B cell (primary cell): ENCODE measurements around the gene BRIP1. TPM values are rescaled to one million over a fixed set of nuclear protein-coding genes. Genes with fewer than 3 reads are reported as not detected.

Experiments
- ATAC-seq: fragments of 200-7000 bp; cut with Tn5 transposase; one replicate; pipeline ENCODE4 v1.10.0; 2021; ENCODE audit warnings: low read depth, mild to moderate bottlenecking, moderate number of reproducible peaks, moderate library complexity
- CTCF ChIA-PET: fragments of 350-600 bp; sonication (Branson Sonifier 250); formaldehyde crosslinking; loops from one replicate; lab custom pipeline; 2021; ENCODE audit warnings: antibody characterized with exemption, inconsistent platforms; lab: Charles Lee
- POLR2A ChIA-PET: fragments of 350-600 bp; sonication (Branson Sonifier 250); formaldehyde crosslinking; loops from one replicate; lab custom pipeline; 2021; ENCODE audit warnings: antibody characterized with exemption; lab: Charles Lee
- DNase-seq: peaks from one replicate; pipeline ENCODE4 v3.0.0; 2013
- H2AFZ ChIP-seq: 2 replicates; pipeline ENCODE4 v1.6.1; 2012; ENCODE audit warnings: mild to moderate bottlenecking, low read depth, low read length; ENCODE audit not compliant: insufficient read depth, poor library complexity, severe bottlenecking
- H3K27ac ChIP-seq, 2 donors: 1 replicate in 1 of 2; 2 replicates in 1 of 2; pipeline ENCODE4 v1.5.1; 2012 to 2013; ENCODE audit warnings: low read length in 2 of 2, mild to moderate bottlenecking in 2 of 2, moderate library complexity in 1 of 2
- H3K27me3 ChIP-seq, 4 experiments: fragments of 200-600 bp in 1 of 4; sonication (generic) in 1 of 4; replicated peaks in 1 of 4; 1 replicate in 2 of 4; 2 replicates in 2 of 4; pipeline versions ENCODE4 v1.6.1 to v1.7.0; 2013 to 2016; ENCODE audit warnings: low read length in 3 of 4, mild to moderate bottlenecking in 2 of 4, mixed read lengths in 1 of 4, moderate library complexity in 1 of 4; ENCODE audit not compliant: insufficient read depth in 4 of 4, control insufficient read depth in 3 of 4; ENCODE audit errors: control extremely low read depth in 1 of 4
- H3K36me3 ChIP-seq, 2 experiments: replicated peaks in 1 of 2; 1 replicate in 1 of 2; 2 replicates in 1 of 2; pipeline versions ENCODE4 v1.6.1 to v1.7.1; 2013; ENCODE audit warnings: low read length in 1 of 2; ENCODE audit not compliant: insufficient read depth in 2 of 2, control insufficient read depth in 1 of 2; ENCODE audit errors: control extremely low read depth in 1 of 2, extremely low read depth in 1 of 2
- H3K4me1 ChIP-seq, 2 donors: fragments of 200-600 bp in 1 of 2; sonication (generic) in 1 of 2; 1 replicate in 1 of 2; 2 replicates in 1 of 2; pipeline versions ENCODE4 v1.5.1 to v1.6.1; 2013 to 2017; ENCODE audit warnings: low read length in 2 of 2; ENCODE audit not compliant: control insufficient read depth in 2 of 2, insufficient read depth in 2 of 2
- H3K4me2 ChIP-seq: replicated peaks from 2 replicates; pipeline ENCODE3; 2012; ENCODE audit warnings: mild to moderate bottlenecking, low read depth, low read length; ENCODE audit not compliant: poor library complexity, severe bottlenecking
- H3K4me3 ChIP-seq, 5 experiments: fragments of 200-600 bp in 1 of 5; sonication (generic) in 1 of 5; 1 replicate in 3 of 5; 2 replicates in 2 of 5; pipeline versions ENCODE4 v1.5.1 to v1.7.0; 2011 to 2016; ENCODE audit warnings: low read length in 4 of 5, mild to moderate bottlenecking in 4 of 5, low read depth in 2 of 5, control low read depth in 1 of 5, moderate library complexity in 1 of 5; ENCODE audit not compliant: insufficient read depth in 1 of 5; ENCODE audit errors: control extremely low read depth in 1 of 5, extremely low read depth in 1 of 5
- H3K79me2 ChIP-seq: fragments of 200-600 bp; sonication (generic); one replicate; pipeline ENCODE4 v1.6.0; 2016; ENCODE audit warnings: low read length; ENCODE audit not compliant: control insufficient read depth, insufficient read depth
- H3K9ac ChIP-seq: fragments of 200-600 bp; sonication (generic); 2 replicates; pipeline ENCODE4 v1.6.1; 2017; ENCODE audit warnings: mild to moderate bottlenecking, low read length, moderate library complexity
- H3K9me3 ChIP-seq, 3 donors: one replicate each; pipeline versions ENCODE4 v1.6.1 to v1.7.1; 2013; ENCODE audit warnings: low read length in 2 of 3; ENCODE audit not compliant: control insufficient read depth in 2 of 3, insufficient read depth in 1 of 3; ENCODE audit errors: control extremely low read depth in 1 of 3
- H4K20me1 ChIP-seq: 2 replicates; pipeline ENCODE4 v1.6.0; 2012; ENCODE audit warnings: mild to moderate bottlenecking, low read length; ENCODE audit not compliant: insufficient read depth, control insufficient read depth, poor library complexity, severe bottlenecking
- H3K27ac Mint-ChIP-seq: one replicate; pipeline ENCODE4 v1.8.0; 2021; ENCODE audit warnings: mixed read lengths
- H3K27me3 Mint-ChIP-seq: one replicate; pipeline ENCODE4 v1.8.0; 2021; ENCODE audit warnings: mixed read lengths
- H3K4me1 Mint-ChIP-seq: one replicate; pipeline ENCODE4 v1.8.0; 2021; ENCODE audit warnings: mixed read lengths
- H3K4me3 Mint-ChIP-seq: one replicate; pipeline ENCODE4 v1.8.0; 2021; ENCODE audit warnings: mixed read lengths
- H3K9me3 Mint-ChIP-seq: one replicate; pipeline ENCODE4 v1.8.0; 2022; ENCODE audit warnings: mixed read lengths; ENCODE audit not compliant: insufficient read depth
- EZH2 ChIP-seq: IDR thresholded peaks from 2 replicates; pipeline ENCODE4 v1.6.1; 2012; ENCODE audit warnings: borderline replicate concordance, low read depth, mild to moderate bottlenecking, moderate library complexity, low read length; ENCODE audit not compliant: insufficient read depth, poor library complexity, severe bottlenecking
- WGBS: methylation state at CpG from one replicate; pipeline ENCODE4 v1.1.5; 2013; ENCODE audit warnings: missing lambda C conversion rate; ENCODE audit not compliant: insufficient coverage; 5-methylcytosine and 5-hydroxymethylcytosine counted together
- intact Hi-C: fragments of 100-400 bp; cut with micrococcal nuclease; formaldehyde crosslinking; loops from one replicate; pipeline ENCODE4 v1.10.0; 2022
- polyA plus RNA-seq: library from polyadenylated mRNA; depleted of rRNA; stranded (reverse); fragments of >200 nt; gene quantifications from 2 replicates; pipeline ENCODE4 v1.2.3, GENCODE V29; 2012
- total RNA-seq, 2 donors: library from RNA; stranded (reverse); fragments of 120-200 nt in 1 of 2; gene quantifications; 1 replicate in 1 of 2; 2 replicates in 1 of 2; pipeline versions ENCODE4 v1.2.3 to v1.2.4, GENCODE V29; 2013 to 2022
- TF ChIP-seq, protein P1 (sequence below): fragments of 200-600 bp; IDR thresholded peaks from one replicate; pipeline ENCODE4 v1.8.0; 2022; ENCODE audit warnings: antibody characterized with exemption, mild to moderate bottlenecking

BRIP1 gene
- total and polyA plus RNA-seq, 2 donors (not counting 1 experiment from before 2014, with no cell fraction given): 0.89 to 2.4 TPM

DNA sequence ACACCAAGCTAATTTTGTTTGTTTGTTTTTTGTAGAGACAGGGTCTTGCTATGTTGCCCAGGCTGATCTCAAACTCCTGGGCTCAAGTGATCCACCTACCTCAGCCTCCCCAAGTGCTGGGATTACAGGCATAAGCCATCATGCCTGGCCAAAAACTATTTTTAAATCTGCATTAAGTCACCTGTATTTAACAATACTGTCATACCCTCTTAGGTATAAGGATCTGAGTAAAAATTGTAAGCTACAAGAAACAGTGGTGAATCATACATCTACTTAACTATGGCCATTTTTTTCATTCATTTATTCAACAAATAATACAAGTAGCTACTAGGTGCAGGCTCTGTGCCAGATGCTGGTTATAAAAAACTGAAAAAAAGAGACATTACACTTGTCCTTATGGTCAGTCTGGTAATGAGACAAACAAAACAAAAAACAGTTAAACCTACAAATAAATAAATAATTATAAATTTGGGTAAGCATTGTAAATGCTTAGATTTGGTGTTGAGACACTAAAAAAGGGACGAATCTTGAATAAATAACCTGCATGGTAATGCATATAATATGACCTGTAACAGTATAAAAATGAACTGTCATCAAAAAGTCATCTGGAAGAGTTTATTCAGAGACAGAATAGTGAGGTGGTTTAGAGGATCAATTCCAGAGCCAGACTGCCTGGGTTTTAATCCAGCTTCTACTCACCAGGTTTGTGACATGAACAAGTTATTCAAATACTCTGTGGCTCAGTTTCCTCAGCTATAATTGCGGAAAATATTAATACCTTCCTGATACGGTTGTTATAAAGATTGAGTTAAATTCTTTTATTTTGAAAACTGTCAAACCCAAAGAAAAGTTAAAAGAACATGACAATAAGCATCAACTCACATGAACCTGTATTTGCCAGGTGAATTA, 26.8 kb downstream of the BRIP1 start:
- H3K79me2 ChIP-seq: no peaks in the 10 kb centered on the region
- no peak for TF ChIP-seq EZH2
- TF ChIP-seq, protein P1, sequence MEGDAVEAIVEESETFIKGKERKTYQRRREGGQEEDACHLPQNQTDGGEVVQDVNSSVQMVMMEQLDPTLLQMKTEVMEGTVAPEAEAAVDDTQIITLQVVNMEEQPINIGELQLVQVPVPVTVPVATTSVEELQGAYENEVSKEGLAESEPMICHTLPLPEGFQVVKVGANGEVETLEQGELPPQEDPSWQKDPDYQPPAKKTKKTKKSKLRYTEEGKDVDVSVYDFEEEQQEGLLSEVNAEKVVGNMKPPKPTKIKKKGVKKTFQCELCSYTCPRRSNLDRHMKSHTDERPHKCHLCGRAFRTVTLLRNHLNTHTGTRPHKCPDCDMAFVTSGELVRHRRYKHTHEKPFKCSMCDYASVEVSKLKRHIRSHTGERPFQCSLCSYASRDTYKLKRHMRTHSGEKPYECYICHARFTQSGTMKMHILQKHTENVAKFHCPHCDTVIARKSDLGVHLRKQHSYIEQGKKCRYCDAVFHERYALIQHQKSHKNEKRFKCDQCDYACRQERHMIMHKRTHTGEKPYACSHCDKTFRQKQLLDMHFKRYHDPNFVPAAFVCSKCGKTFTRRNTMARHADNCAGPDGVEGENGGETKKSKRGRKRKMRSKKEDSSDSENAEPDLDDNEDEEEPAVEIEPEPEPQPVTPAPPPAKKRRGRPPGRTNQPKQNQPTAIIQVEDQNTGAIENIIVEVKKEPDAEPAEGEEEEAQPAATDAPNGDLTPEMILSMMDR: no peak
- ChIA-PET POLR2A (no interaction called here), CTCF (interaction anchor here (0.6 to 2.1 kb wide), 20 partner anchors 8 to 1199 kb away, joined by 3 to 75 read pairs (median 4); no protein-coding TSS in a partner anchor)
- no peak overlapping the region for H3K9ac ChIP-seq
- no peaks in the 10 kb centered on the region for H3K27me3 ChIP-seq
- DNase-seq: no peak
- Mint-ChIP-seq H3K27me3 (no peaks in the 10 kb centered on the region), H3K9me3 (no peaks in the 10 kb centered on the region), H3K4me3 (no peak overlapping the region), H3K27ac (no peak overlapping the region), H3K4me1 (peaks cover 9% of the 10 kb centered on the region)
- H4K20me1 ChIP-seq: no peaks in the 10 kb centered on the region
- ATAC-seq: no peak
- H2AFZ ChIP-seq: peak overlapping the region; percentile 30
- no peak overlapping the region for H3K27ac ChIP-seq
- no peaks in the 10 kb centered on the region for H3K9me3 ChIP-seq
- peak overlapping the region; percentile 37 for H3K4me2 ChIP-seq
- intact Hi-C loops: loop anchor here (1.0 kb wide), 3 partner anchors 200 to 424 kb away; no protein-coding TSS in a partner anchor
- no CpG with 5 or more reads among the region's 3 CpGs for WGBS
- H3K4me1 ChIP-seq: peaks cover 5 to 6% of the 10 kb centered on the region in 2 donors
- H3K4me3 ChIP-seq: no peak overlapping the region
- H3K36me3 ChIP-seq: no peaks in the 10 kb centered on the region

DNA sequence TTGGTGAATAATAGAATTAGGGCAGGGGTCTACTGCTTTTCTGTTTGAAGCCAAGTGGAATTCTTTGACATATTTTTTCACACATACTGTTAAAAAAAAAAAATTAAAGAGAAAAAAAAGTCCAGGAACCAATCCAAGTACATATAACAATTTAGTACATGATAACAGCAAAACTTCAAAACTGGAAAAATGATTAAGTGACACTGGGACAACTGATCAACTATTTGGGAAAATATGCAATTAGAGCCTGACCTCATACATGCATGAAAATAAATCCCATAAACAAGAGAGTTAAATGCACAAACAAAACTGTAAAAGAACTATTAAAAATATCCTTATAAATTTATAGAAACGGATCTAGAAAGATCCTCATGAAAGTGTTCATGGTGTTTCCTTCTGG, 27.7 kb downstream of the BRIP1 start:
- DNase-seq: no peak
- intact Hi-C loops: no loop called here
- H3K9me3 ChIP-seq: no peaks in the 10 kb centered on the region
- no peaks in the 10 kb centered on the region for H4K20me1 ChIP-seq
- H3K36me3 ChIP-seq: no peaks in the 10 kb centered on the region
- POLR2A ChIA-PET: no interaction called here
- WGBS: no CpG with 5 or more reads among the region's 1 CpG
- H3K27ac ChIP-seq: no peak overlapping the region
- CTCF ChIA-PET: interaction anchor here (0.8 to 2.1 kb wide), 5 partner anchors 21 to 863 kb away, joined by 3 to 75 read pairs (median 6); no protein-coding TSS in a partner anchor
- TF ChIP-seq EZH2: no peak
- TF ChIP-seq, protein P1: no peak
- H2AFZ ChIP-seq: no peak overlapping the region
- H3K4me3 ChIP-seq: no peak overlapping the region
- no peak overlapping the region for H3K4me3 Mint-ChIP-seq
- H3K27me3 ChIP-seq: no peaks in the 10 kb centered on the region
- no peaks in the 10 kb centered on the region for H3K9me3 Mint-ChIP-seq
- no peaks in the 10 kb centered on the region for H3K79me2 ChIP-seq
- H3K27me3 Mint-ChIP-seq: no peaks in the 10 kb centered on the region
- no peak overlapping the region for H3K9ac ChIP-seq
- no peak for ATAC-seq
- no peak overlapping the region for H3K4me2 ChIP-seq
- peaks cover 5 to 6% of the 10 kb centered on the region in 2 donors for H3K4me1 ChIP-seq
- H3K27ac Mint-ChIP-seq: no peak overlapping the region
- H3K4me1 Mint-ChIP-seq: peaks cover 9% of the 10 kb centered on the region
